Liver (tissue), 3 donors: ENCODE results near the gene PROS1.

Source experiments
- EGR1 ChIP-seq, 2 donors: IDR thresholded peaks; 2 replicates each; pipeline ENCODE4 v1.6.1; 2016 to 2018; ENCODE audit warnings: antibody characterized with exemption in 2 of 2, low read depth in 2 of 2
- GABPA ChIP-seq, 2 donors: IDR thresholded peaks in 1 of 2; conservative IDR thresholded peaks in 1 of 2; 2 replicates each; pipeline ENCODE4 v1.6.1; 2016; ENCODE audit warnings: antibody characterized with exemption in 2 of 2, mild to moderate bottlenecking in 1 of 2, moderate library complexity in 1 of 2
- RAD21 ChIP-seq, 2 donors: IDR thresholded peaks; 2 replicates each; pipeline ENCODE4 v1.6.1; 2016; ENCODE audit warnings: antibody characterized with exemption in 2 of 2, mild to moderate bottlenecking in 2 of 2
- SP1 ChIP-seq: IDR thresholded peaks from 2 replicates; pipeline ENCODE4 v1.6.1; 2018; ENCODE audit warnings: antibody characterized with exemption, mild to moderate bottlenecking
- YY1 ChIP-seq: IDR thresholded peaks from 2 replicates; pipeline ENCODE4 v1.6.1; 2016; ENCODE audit warnings: antibody characterized with exemption, mild to moderate bottlenecking
- TF ChIP-seq, protein P1 (sequence below): fragments of 150-350 bp; IDR thresholded peaks from 2 replicates; pipeline ENCODE4 v1.5.1; 2017; ENCODE audit warnings: improper control_type of control experiment, low read depth, low read length; ENCODE audit not compliant: missing input control
- TF ChIP-seq, protein P2 (sequence below): IDR thresholded peaks from 2 replicates; pipeline ENCODE4 v1.6.1; 2016; ENCODE audit warnings: antibody characterized with exemption
- TF ChIP-seq, protein P3 (sequence below): IDR thresholded peaks from 2 replicates; pipeline ENCODE4 v1.6.1; 2016; ENCODE audit warnings: antibody characterized with exemption, mild to moderate bottlenecking
- donor health status: healthy.
- donor health status: healthy.

DNA sequence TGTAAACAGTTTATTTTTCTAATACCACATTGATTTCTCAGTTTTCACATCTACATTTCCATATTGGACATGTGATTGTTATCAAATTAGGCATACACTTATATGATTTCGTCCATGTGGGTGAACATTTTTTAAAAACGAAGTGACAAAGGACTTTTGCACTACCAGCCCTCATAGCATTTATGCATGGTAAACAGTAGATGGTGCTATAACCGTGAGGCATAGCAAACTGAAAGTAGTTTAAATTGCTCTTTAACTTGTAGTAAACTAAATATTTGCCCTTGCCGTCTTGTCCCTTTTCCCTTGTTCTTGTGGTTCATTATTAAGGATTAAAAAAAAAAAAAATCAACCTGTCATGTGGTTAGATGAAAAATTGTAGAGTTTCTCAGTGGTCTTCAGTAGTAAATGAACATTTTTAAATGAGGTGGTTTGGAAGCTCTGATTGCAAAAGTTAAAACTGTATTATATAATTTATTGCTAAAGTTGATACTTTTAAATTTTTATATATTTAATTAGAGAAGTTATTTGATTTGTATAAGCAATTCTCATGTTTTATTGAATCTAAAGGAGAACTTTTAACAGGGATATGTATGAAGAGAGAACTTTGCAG is 30.7 kb upstream of the PROS1 start:
- TF ChIP-seq, protein P1, sequence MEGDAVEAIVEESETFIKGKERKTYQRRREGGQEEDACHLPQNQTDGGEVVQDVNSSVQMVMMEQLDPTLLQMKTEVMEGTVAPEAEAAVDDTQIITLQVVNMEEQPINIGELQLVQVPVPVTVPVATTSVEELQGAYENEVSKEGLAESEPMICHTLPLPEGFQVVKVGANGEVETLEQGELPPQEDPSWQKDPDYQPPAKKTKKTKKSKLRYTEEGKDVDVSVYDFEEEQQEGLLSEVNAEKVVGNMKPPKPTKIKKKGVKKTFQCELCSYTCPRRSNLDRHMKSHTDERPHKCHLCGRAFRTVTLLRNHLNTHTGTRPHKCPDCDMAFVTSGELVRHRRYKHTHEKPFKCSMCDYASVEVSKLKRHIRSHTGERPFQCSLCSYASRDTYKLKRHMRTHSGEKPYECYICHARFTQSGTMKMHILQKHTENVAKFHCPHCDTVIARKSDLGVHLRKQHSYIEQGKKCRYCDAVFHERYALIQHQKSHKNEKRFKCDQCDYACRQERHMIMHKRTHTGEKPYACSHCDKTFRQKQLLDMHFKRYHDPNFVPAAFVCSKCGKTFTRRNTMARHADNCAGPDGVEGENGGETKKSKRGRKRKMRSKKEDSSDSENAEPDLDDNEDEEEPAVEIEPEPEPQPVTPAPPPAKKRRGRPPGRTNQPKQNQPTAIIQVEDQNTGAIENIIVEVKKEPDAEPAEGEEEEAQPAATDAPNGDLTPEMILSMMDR: peak; percentile 72
- TF ChIP-seq EGR1 (IDR thresholded peaks at IDR 0.05; ENCODE audit: low read depth in 2 of 2) (no peak), RAD21 (IDR thresholded peaks at IDR 0.05) (peak; percentile 94 to 95), SP1 (peak; percentile 45), GABPA (IDR thresholded peaks at IDR 0.05 in 1 of 2, conservative IDR thresholded peaks at IDR 0.05 in 1 of 2) (no peak), YY1 (peak; percentile 8)
- TF ChIP-seq, protein P2, sequence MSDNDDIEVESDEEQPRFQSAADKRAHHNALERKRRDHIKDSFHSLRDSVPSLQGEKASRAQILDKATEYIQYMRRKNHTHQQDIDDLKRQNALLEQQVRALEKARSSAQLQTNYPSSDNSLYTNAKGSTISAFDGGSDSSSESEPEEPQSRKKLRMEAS: no peak
- TF ChIP-seq, protein P3, sequence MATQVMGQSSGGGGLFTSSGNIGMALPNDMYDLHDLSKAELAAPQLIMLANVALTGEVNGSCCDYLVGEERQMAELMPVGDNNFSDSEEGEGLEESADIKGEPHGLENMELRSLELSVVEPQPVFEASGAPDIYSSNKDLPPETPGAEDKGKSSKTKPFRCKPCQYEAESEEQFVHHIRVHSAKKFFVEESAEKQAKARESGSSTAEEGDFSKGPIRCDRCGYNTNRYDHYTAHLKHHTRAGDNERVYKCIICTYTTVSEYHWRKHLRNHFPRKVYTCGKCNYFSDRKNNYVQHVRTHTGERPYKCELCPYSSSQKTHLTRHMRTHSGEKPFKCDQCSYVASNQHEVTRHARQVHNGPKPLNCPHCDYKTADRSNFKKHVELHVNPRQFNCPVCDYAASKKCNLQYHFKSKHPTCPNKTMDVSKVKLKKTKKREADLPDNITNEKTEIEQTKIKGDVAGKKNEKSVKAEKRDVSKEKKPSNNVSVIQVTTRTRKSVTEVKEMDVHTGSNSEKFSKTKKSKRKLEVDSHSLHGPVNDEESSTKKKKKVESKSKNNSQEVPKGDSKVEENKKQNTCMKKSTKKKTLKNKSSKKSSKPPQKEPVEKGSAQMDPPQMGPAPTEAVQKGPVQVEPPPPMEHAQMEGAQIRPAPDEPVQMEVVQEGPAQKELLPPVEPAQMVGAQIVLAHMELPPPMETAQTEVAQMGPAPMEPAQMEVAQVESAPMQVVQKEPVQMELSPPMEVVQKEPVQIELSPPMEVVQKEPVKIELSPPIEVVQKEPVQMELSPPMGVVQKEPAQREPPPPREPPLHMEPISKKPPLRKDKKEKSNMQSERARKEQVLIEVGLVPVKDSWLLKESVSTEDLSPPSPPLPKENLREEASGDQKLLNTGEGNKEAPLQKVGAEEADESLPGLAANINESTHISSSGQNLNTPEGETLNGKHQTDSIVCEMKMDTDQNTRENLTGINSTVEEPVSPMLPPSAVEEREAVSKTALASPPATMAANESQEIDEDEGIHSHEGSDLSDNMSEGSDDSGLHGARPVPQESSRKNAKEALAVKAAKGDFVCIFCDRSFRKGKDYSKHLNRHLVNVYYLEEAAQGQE: no peak
